K562 (cell line): ENCODE measurements around the gene TMEM229B.

Experiments used
- ATF2 ChIP-seq: sonication (generic); formaldehyde crosslinking; IDR thresholded peaks from 2 replicates; pipeline ENCODE4 v1.8.1; 2022; ENCODE audit warnings: missing genetic modification reagents
- BHLHE40 ChIP-seq: IDR thresholded peaks from 2 replicates; pipeline ENCODE4 v1.6.1; 2011; ENCODE audit warnings: low read length, improper control_type of control experiment
- MBD2 ChIP-seq: sonication (generic); IDR thresholded peaks from 2 replicates; pipeline ENCODE4 v1.6.1; 2016; ENCODE audit warnings: low read depth, borderline replicate concordance
- NFATC3 ChIP-seq: fragments of 450-650 bp; IDR thresholded peaks from 2 replicates; pipeline ENCODE4 v1.6.1; 2017; ENCODE audit warnings: mild to moderate bottlenecking
- SMARCA4 ChIP-seq: fragments of 450-650 bp; IDR thresholded peaks from 2 replicates; pipeline ENCODE4 v1.6.1; 2016
- ZNF311 ChIP-seq: fragments of 250-450 bp; sonication (Bioruptor Pico); IDR thresholded peaks from 2 replicates; pipeline ENCODE4 v1.4.0; 2020; ENCODE audit warnings: mild to moderate bottlenecking, moderate library complexity
- ZNF740 ChIP-seq, 3 experiments: fragments of 200-800 bp in 1 of 3; sonication (Bioruptor generic) in 1 of 3; sonication (generic) in 1 of 3; formaldehyde crosslinking in 1 of 3; IDR thresholded peaks; 2 replicates each; pipeline versions ENCODE4 v1.6.1 to v1.8.0; 2016 to 2022; ENCODE audit warnings: mild to moderate bottlenecking in 2 of 3, missing compliant biosample characterization in 2 of 3, missing genetic modification characterization in 2 of 3, missing genetic modification reagents in 1 of 3

- TF ChIP-seq BHLHE40 (no peak), NFATC3 (no peak), ZNF740 (CRISPR knock-in tag; IDR thresholded peaks at IDR 0.05) (no peak), ZNF740 (tag; IDR thresholded peaks at IDR 0.05) (no peak), ATF2 (no peak), MBD2 (no peak), SMARCA4 (no peak), ZNF311 (CRISPR knock-in tag) (no peak)
Measured at GRCh38 chr14:67514650-67515385, 26.3 kb upstream of the TMEM229B start.
